Posterior cingulate gyrus (tissue), 11 donors: ENCODE results near the gene KIF1A.

Experiments
- DNase-seq, 10 donors: peaks; one replicate each; pipeline versions ENCODE4 v3.0.0 to v3.0.0-alpha.2; 2020 to 2021; ENCODE audit warnings: mixed read lengths in 3 of 10
- intact Hi-C: fragments of 100-400 bp; cut with DNase I; formaldehyde crosslinking; loops from one replicate; pipeline ENCODE4 v1.15.1; 2023

The KIF1A gene

GRCh38 chr2:240822280-240822847, 2.3 kb upstream of the KIF1A start:
- intact Hi-C loops = loop anchor here (10.0 kb wide), 1 partner anchor 258 kb away; the partner anchor contains the start of genes DUSP28 and RNPEPL1
- DNase-seq = peak in 1 of 10 donors; percentile 47

DNA sequence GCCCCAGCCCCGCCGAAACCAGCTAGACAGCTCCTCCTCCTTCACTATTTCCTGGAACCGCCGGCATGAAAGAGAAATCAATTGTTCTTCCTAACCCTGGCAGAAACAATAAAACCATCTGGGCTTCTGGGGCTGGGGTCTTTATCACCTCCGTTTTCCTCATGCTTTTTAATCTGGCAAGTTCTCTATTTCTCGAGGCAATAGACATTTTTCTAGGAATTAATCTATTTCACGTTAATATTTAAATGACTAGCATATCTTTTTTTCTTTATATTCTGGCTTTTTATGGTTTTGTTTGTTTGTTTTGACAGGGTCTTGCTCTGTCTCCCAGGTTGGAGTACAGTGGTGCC, 1.4 kb upstream of the KIF1A start:
- no peak for DNase-seq
- intact Hi-C loops = loop anchor here (10.0 kb wide), 1 partner anchor 257 kb away; the partner anchor contains the start of genes DUSP28 and RNPEPL1

GRCh38 chr2:240820607-240821428, 799 bp upstream of the KIF1A start:
- intact Hi-C loops = loop anchor here (10.0 kb wide), 1 partner anchor 256 kb away; the partner anchor contains the start of genes DUSP28 and RNPEPL1
- DNase-seq = peak; percentile 48 to 94 (median 62)

DNA sequence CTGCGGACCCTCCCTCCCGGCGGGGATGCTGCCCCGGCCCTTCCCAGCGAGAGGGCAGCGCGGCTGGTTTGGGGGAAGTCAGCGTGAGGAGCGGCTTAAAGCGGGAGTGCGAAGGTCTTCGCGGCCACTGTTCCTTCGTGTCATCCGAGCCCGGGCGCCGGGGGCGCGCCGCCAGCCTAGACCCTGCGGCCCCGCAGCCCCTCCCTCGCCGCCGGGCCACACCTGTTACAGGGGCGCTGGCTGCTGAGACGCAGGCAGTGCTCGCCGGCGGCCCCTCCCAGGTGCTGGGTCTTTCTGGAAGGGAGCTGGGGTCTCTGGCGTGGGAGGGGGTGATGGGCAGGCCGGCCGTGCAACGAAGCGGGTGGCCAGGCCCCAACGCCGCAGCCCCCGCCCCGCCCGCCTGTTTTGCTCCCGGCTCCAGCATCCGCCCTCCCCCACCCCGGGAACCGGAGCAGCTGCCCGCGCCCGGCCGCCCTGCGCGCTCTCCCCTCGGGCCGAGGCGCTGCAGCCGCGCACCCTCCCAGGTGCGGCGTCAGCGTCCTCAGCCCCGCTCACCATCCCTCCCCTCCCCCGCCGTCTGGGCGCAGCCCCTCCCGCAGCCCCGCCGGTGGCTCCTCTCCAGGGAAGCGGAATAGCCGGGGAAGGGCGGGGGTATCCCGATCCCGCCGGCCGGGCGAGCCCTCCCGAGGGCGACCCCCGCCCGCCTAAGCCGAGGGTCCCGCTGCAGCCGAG, 727 bp downstream of the KIF1A start:
- DNase-seq = peak in 4 of 10 donors; percentile 50 to 88 (median 82)
- intact Hi-C loops = no loop called here

DNA sequence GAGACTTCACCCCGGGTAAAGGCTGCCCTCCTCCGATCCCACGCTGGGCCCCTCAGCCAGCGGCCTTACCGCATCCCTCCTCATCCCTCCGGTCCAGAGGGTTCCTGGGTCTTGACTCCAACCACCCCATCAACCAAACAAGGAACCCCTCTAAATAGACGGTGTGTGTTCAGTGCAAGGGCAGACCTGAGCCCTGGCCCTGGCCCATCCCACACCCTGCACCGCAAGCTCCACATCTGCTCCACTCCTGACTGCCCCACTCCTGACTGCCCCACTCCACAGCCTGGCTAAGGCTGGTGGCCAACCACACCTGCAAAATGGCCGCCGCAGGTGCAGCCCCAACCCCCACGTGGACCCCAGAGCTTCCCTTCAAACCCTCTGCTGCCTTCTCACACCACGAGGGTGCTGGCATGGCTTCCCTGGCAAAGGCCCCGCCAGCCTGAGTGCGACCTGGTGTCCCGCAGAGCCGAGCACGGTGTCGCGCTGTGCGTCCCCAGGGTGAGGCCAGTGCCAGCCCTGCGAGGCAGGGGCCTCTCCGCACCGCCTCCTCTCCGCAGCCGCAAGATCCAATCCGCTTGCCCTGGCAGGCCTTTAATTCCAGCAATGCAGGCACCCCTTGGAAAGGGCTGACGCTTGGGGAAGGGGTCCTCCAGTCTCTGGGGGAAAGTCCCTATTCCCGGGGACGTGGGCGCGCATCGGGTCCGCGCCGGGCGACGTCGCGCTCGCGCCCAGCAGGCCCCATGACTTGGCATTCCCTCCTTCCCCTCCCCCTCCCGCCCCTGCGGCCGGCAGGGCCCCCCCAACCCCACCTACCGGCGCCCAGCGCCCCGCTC, 1.5 kb downstream of the KIF1A start:
- intact Hi-C loops = no loop called here
- peak in 9 of 10 donors; percentile 44 to 93 (median 64) for DNase-seq

GRCh38 chr2:240817496-240818292, 2.3 kb downstream of the KIF1A start:
- DNase-seq = peak in 3 of 10 donors; percentile 60 to 78 (median 75)
- intact Hi-C loops = no loop called here

- intact Hi-C loops = no loop called here
- peak in 4 of 10 donors; percentile 11 to 71 (median 67) for DNase-seq
These were observed 3.2 kb downstream of the KIF1A start for GRCh38 chr2:240816584-240817495.

- peak in 2 of 10 donors; percentile 5 to 54 for DNase-seq
- intact Hi-C loops = no loop called here
These were observed 4.0 kb downstream of the KIF1A start for GRCh38 chr2:240815761-240816583.

DNA sequence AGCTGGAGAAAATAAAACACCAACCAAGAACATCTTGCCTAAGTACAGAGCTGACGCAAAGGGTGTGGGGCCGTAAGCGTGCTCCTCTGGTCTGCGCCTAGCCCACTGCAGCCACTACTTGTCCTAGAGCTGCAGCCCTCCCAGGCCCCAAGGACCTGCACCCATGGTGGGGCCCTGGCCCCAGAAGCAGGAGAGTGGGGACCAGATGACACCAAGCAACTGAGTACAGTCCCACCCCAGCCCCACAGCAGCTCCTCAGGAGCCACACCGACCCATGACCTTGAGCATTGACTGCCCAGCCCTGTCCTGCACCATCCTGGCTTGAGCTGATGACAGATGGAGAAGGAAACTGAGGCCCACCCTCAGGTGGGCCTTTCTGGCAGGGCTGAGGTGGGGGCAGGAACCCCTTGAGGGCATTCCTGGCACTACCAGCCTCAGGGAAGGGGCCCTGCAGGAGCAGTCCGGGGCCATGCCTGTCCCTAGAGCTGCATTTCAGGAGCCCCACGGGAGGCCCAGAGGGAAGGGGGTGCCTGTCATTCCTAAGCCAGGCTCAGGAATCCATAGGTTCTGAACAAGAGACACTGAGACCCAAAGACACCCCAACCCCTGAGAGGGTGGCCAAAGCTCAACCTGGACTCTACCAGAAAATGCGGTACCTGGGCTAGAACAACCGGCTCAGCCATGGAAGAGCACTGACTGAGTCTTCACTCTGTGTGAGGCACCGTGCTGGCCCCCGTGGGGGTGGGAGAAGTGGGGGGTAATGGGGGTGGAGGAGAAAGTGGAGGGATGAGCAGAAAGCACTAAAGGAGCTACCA, 4.9 kb downstream of the KIF1A start:
- peak in 2 of 10 donors; percentile 66 to 72 for DNase-seq
- intact Hi-C loops = no loop called here

DNA sequence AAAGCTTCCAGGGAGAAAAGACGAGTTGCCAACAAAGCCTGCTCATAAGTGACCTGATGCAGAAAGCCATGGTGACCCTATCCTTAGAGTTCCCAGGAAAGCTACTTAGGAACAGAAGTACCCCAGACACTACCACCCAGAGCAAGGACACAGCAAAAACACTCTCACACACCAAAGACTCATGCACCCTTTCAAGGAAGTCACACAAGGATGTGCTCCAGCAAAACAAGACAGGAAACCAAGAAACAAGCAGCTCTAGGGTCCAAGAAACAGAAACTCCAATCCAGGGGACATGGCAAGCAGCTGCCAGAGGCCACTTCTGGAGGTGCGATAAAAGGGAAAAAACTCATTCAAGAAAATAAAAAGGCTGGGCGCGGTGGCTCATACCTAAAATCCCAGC, 5.7 kb downstream of the KIF1A start:
- intact Hi-C loops = no loop called here
- peak in 1 of 10 donors; percentile 26 for DNase-seq

DNA sequence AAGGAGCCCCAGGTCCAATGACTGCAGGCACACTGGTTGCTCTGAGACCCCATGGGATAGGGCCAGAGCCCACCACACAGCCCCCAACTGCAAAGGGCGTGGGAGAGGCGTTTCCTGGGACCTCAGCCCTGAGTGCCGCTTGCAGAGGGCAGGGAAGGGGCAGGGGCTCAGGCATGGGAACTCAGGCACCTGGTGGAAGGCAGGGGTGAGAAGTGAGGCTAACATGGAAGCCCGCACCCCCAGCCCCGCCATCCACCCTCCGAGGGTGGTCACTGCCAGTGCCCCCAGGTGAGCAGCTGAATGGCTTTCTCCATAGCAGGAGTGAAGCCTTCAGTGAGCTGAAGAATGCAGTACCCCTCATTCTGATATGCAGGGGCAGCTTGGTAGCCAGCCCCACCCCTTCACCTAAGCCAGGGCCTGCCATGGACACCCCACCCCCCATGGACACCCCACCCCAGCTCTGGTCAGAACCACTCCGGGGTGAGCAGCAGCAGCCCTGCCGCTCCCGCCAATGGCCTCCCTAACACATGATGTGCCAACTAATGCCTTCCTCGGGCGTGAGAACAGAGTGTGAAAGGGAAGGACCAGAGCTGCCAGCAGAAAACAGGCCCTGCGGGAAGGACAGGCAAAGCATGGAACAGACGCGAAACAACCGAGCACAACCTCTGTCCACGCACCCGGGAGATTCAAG, 6.6 kb downstream of the KIF1A start:
- intact Hi-C loops = no loop called here
- DNase-seq = peak in 4 of 10 donors; percentile 13 to 76 (median 64)

DNA sequence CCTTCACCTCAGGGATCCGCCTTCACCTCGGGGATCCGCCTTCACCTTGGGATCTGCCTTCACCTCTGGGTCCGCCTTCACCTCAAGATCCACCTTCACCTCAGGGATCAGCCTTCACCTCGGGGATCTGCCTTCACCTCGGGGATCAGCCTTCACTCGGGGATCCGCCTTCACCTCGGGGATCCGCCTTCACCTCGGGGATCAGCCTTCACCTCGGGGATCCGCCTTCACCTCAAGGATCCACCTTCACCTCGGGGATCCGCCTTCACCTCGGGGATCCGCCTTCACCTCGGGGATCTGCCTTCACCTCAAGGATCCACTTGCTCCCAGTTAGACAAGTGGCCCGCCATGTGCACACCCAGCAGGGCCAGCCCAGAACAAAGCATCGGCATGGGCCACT, 7.3 kb downstream of the KIF1A start:
- DNase-seq = peak in 4 of 10 donors; percentile 2 to 84 (median 70)
- intact Hi-C loops = no loop called here

DNA sequence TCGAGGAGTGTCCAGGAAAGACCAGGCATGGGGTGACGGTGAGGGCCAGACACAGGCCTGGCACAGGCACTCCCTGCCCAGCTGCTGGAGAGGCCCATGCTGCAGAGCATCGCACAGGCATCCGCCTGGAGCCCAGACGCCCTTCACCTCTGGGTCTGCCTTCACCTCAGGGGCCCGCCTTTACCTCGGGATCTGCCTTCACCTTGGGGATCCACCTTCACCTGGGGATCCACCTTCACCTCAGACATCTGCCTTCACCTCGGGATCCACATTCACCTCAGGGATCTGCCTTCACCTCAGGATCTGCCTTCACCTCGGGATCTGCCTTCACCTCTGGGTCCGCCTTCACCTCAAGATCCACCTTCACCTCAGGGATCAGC, 7.7 kb downstream of the KIF1A start:
- peak in 3 of 10 donors; percentile 5 to 75 (median 57) for DNase-seq
- intact Hi-C loops = no loop called here

- DNase-seq = peak in 4 of 10 donors; percentile 4 to 66 (median 59)
- intact Hi-C loops = no loop called here
These were observed 8.4 kb downstream of the KIF1A start for GRCh38 chr2:240811346-240812300.

DNA sequence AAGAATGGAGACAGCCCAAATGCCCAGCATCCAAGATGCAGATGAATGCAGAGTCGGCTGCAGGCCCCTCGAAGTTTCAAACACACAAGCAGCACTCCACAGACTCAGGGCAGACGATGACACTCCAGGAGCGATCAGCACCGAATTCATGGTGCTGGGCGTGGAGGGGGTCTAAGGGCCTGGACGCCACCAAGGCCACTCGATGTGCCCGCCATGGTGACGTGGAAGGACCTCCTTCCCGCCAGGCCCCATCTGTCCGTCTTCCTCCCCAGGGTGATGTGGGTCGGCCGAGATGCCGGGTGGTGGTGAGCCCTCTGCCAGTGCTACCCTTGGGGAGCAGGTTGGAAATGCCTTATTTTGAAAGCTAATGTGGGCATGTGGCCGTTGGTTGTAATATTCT, 9.4 kb downstream of the KIF1A start:
- peak in 3 of 10 donors; percentile 12 to 55 (median 44) for DNase-seq
- intact Hi-C loops = no loop called here
